ENCODE data around the gene DFFA.
A peak's percentile ranks its signal among the peaks of the same experiment; 100 is the strongest.
"Not testable (repeated sequence)": the region's sequence is repeated elsewhere in the genome, so short reads cannot be mapped to it uniquely, and the experiment has no call there.

Gene DFFA

DNA sequence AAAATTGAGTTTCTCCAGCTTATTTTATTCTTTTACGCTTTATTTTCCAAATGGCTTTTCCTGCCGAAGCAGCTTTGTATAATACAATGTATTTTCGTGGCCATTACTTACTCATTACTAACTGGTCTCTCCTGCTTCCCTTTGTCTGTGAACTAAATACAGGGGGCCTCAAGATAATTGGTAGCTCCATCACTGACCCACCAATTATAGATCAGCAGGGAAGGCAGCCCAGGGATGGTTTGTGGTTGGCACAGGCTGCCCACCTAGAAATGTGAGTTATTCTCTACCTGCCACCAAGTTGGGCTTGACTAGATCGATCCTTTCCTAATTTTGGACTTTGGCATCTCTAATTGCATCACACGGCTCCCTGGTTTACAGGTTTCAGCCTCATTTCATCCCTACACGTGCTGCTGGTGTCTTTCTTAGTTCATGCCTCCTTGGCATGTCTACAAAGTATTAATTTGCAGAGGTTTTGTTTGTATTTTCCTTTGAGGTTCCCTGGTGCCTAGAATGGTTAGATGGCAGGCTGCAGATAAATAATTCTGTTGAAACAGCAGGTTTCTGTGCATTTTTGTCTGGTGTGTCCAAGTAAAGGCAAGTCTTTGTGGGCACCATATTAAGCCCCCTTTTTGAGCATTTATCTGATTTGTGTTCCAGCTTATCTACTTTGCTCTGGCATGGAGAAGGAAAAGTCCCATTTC is 37.6 kb upstream of the DFFA start:
- Mint-ChIP-seq H3K4me1 (peaks cover 74% of the 10 kb centered on the region), H3K27ac (no peak overlapping the region), H3K9me3 (no peaks in the 10 kb centered on the region), H3K4me3 (no peak overlapping the region), H3K36me3 (no peaks in the 10 kb centered on the region), H3K27me3 (no peaks in the 10 kb centered on the region)
- no peak for ATAC-seq

DNA sequence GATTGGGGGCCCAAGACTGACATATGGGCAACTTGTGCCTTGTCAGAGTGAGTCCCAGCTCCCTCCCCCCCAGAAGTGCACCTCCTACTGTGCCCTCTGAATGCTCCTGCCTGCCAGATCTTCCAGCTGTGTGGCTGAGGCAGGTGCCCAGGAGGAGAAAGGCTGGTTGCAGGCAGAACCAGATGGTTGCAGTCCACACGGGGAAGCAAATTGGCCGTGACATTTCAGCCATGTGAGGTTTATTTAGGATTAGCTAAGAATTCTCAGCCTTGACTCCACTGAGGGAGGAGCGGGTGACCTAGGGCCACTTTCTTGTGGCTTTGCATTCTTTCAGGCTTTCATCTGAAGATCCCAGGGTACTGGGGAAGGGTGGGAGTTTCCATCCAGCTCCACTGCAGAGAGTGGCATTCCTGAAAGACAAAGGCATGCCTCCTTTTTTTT is 36.2 kb upstream of the DFFA start:
- Mint-ChIP-seq H3K27me3 (no peaks in the 10 kb centered on the region), H3K27ac (no peak overlapping the region), H3K36me3 (no peaks in the 10 kb centered on the region), H3K4me1 (peaks cover 65% of the 10 kb centered on the region), H3K4me3 (no peak overlapping the region), H3K9me3 (no peaks in the 10 kb centered on the region)
- ATAC-seq, result no peak

DNA sequence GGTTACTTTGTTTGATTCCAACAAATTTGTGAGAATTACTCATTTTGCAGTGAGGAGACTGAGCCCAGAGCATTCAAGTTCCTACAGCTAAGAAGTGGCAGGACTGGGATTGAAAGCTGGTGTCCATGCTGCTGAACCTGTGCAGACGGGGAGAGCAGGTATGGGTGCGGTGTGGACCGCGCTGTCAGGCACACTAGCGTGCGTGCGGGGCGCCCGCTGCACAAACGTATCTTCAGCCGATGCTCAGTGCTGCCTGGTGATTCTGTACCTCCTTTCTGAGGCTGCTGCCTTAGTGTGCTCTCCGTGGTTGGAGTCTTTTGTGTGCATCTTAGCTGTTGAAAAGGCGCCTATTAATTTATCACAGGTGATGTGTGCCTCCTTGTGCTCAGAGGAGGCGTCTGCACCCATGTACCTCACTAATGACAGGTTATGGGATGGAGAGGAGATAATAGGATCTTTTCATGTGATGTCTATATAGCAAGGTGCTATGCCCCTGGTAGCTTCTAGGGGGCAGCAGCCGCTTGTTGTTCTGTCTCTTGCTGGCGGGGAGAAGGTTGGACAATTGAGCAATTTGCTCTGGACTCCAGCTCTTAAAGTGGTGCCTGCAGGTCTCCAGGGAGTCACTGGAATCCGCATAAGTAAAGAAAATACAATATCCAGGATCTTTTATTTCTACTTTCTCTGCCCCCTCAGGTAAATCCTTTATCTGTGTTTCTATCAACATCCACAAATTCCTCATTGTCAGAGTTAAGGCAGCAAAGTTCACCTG is 35.0 kb upstream of the DFFA start:
- no peak overlapping the region for H3K4me3 Mint-ChIP-seq
- no peaks in the 10 kb centered on the region for H3K9me3 Mint-ChIP-seq
- no peak overlapping the region for H3K27ac Mint-ChIP-seq
- no peaks in the 10 kb centered on the region for H3K27me3 Mint-ChIP-seq
- peak; percentile 51 for ATAC-seq
- H3K36me3 Mint-ChIP-seq, result no peaks in the 10 kb centered on the region
- peaks cover 56% of the 10 kb centered on the region for H3K4me1 Mint-ChIP-seq

DNA sequence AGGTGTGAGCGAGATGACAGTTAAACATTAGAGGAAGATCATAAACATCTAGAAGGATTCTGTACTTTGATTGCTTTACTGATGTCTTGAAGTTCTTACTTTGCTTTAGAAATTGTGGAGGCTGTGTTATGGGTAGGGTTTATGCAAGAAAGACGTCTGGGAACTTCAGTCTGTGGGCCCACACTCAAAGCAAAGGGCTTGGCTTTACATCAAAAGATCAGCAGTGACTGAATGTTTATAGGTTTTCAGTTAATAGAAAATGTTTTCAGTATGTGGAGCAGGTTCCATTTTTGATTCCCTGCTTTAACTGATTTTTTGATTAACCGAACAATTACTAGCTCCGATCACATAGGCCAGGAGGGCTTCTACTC is 34.3 kb upstream of the DFFA start:
- Mint-ChIP-seq H3K27ac (no peak overlapping the region), H3K27me3 (no peaks in the 10 kb centered on the region), H3K4me1 (peaks cover 56% of the 10 kb centered on the region), H3K9me3 (no peaks in the 10 kb centered on the region), H3K36me3 (no peaks in the 10 kb centered on the region), H3K4me3 (no peak overlapping the region)
- ATAC-seq, result no peak

DNA sequence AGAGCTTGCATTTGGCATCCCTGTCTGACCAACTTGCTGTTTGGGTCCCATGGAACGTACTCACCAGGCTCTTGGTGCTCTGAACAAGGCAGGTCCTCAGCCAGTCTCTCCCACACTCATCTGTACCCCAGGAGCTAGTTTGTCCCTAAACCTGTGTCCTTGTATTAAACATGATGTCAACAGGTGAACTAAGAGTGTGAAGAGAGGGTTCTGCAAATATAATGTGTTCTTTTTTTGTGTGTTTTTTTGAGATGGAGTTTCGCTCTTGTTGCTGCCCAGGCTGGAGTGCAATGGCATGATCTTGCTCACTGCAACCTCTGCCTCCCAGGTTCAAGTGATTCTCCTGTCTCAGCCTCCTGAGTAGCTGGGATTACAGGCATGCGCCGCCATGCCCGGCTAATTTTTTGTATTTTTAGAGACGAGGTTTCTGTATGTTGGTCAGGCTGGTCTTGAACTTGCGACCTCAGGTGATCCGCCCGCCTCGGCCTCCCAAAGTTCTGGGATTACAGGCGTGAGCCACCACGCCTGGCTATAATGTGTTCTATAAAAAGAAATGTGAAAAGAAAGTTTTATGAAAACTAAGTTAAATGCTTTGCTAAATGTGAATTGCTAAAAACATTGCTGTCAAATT is 33.8 kb upstream of the DFFA start:
- ATAC-seq, H3K4me3 Mint-ChIP-seq, H3K27me3 Mint-ChIP-seq, H3K9me3 Mint-ChIP-seq, H3K36me3 Mint-ChIP-seq, H3K27ac Mint-ChIP-seq: not testable (repeated sequence)
- peaks cover 50% of the 10 kb centered on the region for H3K4me1 Mint-ChIP-seq

DNA sequence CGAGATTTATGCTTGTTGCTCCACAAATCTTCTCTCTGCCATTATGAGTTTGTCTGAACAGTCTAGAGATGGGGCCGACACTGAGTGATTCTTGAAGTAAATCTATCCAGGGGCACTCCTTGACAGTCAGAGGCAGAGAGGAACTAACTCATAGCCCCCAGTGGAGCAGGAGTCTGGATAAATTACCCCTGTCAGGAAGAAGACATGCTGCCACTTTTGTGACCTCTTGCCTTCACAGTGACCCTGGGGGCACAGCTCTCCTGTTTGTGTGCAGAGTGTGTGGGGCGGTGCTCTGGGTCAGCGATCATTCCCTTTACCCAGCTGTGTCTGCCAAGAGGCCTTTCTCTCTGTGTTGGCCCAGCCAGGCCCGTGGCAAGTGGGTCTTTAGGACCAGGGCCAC is 31.9 kb upstream of the DFFA start:
- H3K9me3 Mint-ChIP-seq, result no peaks in the 10 kb centered on the region
- H3K4me3 Mint-ChIP-seq, result no peak overlapping the region
- no peaks in the 10 kb centered on the region for H3K36me3 Mint-ChIP-seq
- no peak overlapping the region for H3K27ac Mint-ChIP-seq
- H3K4me1 Mint-ChIP-seq, result peaks cover 35% of the 10 kb centered on the region
- H3K27me3 Mint-ChIP-seq, result no peaks in the 10 kb centered on the region
- no peak for ATAC-seq

DNA sequence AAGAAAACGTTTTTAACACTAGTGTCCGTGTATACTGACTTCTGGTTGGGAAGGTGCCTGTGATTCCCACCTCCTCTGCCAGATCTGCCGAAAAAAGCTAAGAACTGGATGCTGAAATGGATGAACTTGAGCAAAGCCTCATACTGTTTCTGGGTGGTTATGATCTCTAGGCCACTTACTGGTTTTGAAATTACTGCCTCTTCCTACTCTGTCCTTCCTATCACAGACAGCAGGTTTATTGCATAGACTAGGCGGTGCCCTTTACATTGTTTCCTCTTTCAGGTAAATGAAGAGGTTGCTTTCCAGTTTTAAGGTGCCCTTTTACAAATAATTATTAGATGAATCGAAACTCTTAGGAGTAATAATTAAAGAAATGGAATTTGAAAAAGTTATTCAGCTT is 29.9 kb upstream of the DFFA start:
- ATAC-seq, result no peak
- H3K9me3 Mint-ChIP-seq, result no peaks in the 10 kb centered on the region
- H3K27ac Mint-ChIP-seq, result no peak overlapping the region
- H3K4me1 Mint-ChIP-seq, result peaks cover 25% of the 10 kb centered on the region
- H3K36me3 Mint-ChIP-seq, result no peaks in the 10 kb centered on the region
- no peaks in the 10 kb centered on the region for H3K27me3 Mint-ChIP-seq
- H3K4me3 Mint-ChIP-seq, result no peak overlapping the region

DNA sequence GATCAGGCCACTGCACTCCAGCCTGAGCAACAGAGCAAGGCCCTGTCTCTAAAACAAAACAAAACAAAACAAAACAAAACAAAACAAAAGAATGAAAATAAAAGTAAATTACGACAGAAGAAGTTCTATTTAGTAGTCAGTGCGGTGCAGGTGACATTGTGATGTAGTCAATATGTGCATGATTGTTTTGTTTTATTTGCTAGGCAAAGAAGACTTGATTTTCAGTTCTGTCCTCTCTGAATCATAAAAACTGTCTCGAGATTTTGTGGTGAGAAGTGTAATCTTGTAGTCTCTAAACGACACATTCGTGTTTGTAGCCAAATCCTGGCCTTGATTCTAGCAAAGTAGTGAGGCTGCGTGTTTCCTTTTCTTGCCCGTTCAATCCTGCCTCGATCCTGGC is 25.9 kb upstream of the DFFA start:
- no peak overlapping the region for H3K27ac Mint-ChIP-seq
- peaks cover 43% of the 10 kb centered on the region for H3K4me1 Mint-ChIP-seq
- ATAC-seq, result no peak
- no peak overlapping the region for H3K4me3 Mint-ChIP-seq
- H3K27me3 Mint-ChIP-seq, result no peaks in the 10 kb centered on the region
- H3K36me3 Mint-ChIP-seq, result no peaks in the 10 kb centered on the region
- H3K9me3 Mint-ChIP-seq, result no peaks in the 10 kb centered on the region

DNA sequence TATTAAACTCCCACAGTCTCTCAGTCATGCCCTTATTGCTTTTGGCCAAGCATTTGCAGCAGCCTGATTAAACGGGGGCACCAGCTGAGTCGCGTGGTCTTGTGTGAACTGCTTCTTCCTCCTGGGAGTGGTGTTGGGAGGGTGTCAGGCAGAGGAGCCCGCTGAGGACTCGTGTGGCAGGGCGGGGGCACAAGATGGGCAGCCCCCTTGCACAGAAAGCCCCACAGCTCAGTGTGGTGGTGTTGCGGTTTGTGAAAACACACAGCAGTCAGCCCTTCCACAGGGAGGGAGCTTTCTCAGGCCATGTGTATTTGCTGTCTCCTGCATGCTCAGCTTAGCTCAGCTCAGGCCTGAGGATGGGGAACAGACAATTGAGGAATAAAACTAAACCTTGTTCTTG is 24.8 kb upstream of the DFFA start:
- H3K4me1 Mint-ChIP-seq, result peaks cover 46% of the 10 kb centered on the region
- H3K4me3 Mint-ChIP-seq, result no peak overlapping the region
- H3K27me3 Mint-ChIP-seq, result no peaks in the 10 kb centered on the region
- no peaks in the 10 kb centered on the region for H3K9me3 Mint-ChIP-seq
- no peak for ATAC-seq
- no peak overlapping the region for H3K27ac Mint-ChIP-seq
- H3K36me3 Mint-ChIP-seq, result peaks cover 5% of the 10 kb centered on the region

DNA sequence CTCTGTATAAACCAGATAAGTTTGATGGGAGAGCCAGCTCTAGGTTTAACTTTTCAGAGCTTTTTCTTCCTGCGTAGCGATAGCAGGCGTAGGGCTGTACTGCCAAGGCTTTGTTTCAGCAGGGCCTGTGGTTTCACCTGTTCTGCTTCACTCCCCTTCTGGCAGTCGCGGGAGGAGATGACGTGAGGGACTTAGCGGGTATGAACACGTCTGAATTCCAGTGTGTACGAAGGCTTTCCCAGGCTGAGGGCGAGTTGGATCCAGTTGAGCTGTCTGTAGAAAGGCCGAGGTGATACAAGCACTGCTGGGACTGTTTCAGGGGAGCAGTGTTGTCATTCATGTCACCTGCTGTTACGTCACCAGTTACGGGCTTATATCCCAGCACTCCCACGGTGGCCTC is 23.6 kb upstream of the DFFA start:
- H3K4me1 Mint-ChIP-seq, result peaks cover 43% of the 10 kb centered on the region
- no peaks in the 10 kb centered on the region for H3K9me3 Mint-ChIP-seq
- no peaks in the 10 kb centered on the region for H3K27me3 Mint-ChIP-seq
- ATAC-seq, result no peak
- H3K36me3 Mint-ChIP-seq, result peaks cover 5% of the 10 kb centered on the region
- H3K4me3 Mint-ChIP-seq, result peak overlapping the region; percentile 80
- H3K27ac Mint-ChIP-seq, result peak overlapping the region; percentile 81

DNA sequence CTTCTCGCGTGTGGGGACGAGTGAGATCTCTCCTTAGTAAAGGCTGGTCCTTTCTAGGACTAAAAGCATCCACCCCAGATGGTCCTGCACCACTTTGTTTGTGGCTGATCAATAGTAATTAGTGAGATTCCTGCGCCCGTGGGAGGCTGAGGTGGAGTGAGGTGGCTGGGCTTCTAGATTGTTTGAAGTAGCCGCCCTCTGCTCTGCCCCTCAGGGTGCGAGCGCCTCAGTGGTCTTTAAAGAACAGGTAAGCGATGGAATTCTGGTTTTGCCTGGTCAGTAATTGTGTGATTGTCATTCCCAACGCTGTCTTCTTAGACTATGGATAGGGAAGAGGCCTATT is 23.1 kb upstream of the DFFA start:
- Mint-ChIP-seq H3K9me3 (no peaks in the 10 kb centered on the region), H3K27ac (peak overlapping the region; percentile 81), H3K27me3 (no peaks in the 10 kb centered on the region), H3K4me3 (peak overlapping the region; percentile 80), H3K4me1 (peaks cover 43% of the 10 kb centered on the region), H3K36me3 (peaks cover 5% of the 10 kb centered on the region)
- no peak for ATAC-seq

DNA sequence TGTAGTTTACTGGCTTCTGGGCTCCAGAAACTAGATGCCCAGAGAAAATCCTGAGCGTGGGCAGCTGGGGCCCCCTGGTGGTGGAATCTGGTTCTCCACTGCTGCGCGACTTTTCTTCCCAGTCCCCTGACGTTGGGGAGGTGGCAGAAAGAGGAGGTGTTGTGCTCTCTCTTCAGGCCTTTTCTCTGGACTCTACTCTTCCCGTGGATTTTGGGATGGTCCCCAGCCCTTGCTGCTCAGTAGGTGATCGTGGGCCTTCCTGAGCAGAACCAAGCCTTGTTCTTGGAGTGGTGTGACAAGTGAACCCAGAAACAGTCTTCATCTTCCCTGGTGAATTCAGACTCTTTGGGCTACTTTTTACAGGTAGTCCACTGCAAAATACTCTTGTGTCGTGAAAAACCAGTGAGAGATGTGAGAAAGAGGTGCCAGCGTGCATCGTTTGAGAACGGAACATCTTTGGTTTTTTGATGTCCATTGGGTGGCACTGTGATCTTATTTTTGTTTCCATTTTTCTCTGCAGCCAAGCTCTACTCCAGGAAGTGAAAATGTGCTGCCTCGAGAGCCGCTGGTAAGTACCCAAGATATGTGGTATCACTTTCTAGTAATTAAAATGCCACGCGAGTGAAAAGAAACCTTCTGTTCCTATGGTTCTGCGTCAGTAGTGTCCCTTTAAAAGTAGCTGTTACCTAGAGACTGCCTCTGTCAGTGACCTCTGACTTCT is 22.6 kb upstream of the DFFA start:
- H3K9me3 Mint-ChIP-seq, result no peaks in the 10 kb centered on the region
- peaks cover 45% of the 10 kb centered on the region for H3K4me1 Mint-ChIP-seq
- H3K4me3 Mint-ChIP-seq, result peak overlapping the region; percentile 80
- no peaks in the 10 kb centered on the region for H3K27me3 Mint-ChIP-seq
- peaks cover 6% of the 10 kb centered on the region for H3K36me3 Mint-ChIP-seq
- peak overlapping the region; percentile 81 for H3K27ac Mint-ChIP-seq
- ATAC-seq, result peak; percentile 97

DNA sequence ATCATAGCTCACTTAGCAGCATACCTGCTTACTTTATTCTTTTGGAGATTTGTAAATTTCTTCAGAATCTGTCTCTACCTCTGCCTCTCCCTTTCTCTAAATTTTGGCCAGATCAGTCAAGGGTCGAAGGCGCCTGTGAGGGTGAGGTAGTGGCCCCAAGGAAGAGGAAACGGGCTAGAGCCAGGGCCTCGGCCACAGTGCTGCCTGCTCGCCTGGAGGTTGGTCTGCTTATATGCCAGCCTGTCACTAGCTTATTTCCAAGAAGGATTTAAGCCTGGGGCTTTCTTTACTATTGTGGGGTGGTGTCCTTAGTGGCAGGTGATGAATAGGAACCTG is 22.1 kb upstream of the DFFA start:
- Mint-ChIP-seq H3K4me3 (peak overlapping the region; percentile 80), H3K27me3 (no peaks in the 10 kb centered on the region), H3K27ac (peak overlapping the region; percentile 81), H3K4me1 (peaks cover 50% of the 10 kb centered on the region), H3K36me3 (peaks cover 11% of the 10 kb centered on the region), H3K9me3 (no peaks in the 10 kb centered on the region)
- no peak for ATAC-seq

DNA sequence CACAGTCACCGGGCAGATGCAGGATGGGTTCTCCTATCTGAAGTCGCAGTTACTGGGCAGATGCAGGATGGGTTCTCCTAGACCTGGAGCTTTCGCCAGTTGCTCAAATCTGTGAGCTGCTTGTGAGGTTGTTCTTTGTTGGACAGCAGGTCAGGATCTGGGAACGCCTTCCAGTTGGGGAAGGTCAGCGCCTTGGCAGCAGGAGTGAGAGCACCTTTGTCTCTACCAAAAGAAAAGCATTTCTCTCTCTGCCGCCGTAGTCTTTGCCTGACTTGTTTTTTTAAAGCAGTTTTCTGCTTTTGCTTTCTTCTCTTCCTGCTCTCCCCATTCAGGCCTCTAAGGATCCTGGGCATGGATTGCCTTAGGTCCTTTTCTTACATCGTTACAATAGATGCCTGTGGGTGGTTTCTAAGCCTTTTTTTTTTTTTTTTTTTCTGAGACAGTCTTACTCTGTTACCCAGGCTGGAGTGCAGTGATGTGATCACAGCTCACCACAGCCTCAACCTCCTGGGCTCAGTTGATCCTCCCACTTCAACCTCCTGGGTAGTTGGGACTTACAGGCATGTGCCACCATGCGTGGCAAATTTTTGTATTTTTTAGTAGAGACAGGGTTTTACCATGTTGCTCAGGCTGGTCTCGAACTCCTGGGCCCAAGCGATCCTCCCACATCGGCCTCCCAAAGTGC is 18.1 kb upstream of the DFFA start:
- Mint-ChIP-seq H3K27me3 (no peaks in the 10 kb centered on the region), H3K9me3 (no peaks in the 10 kb centered on the region), H3K36me3 (peaks cover 26% of the 10 kb centered on the region), H3K27ac (no peak overlapping the region), H3K4me3 (no peak overlapping the region), H3K4me1 (peaks cover 38% of the 10 kb centered on the region)
- no peak for ATAC-seq

All from stimulated activated memory B cell treated with anti-CD40 and anti-IgM and Interleukin-4, amounts not matched to agents 10 μg/mL and 1 μg/mL and 100 μg/mL, for 72 hours (primary cell).